ENCODE data around the gene PTDSS2. TPM values are rescaled to one million over a fixed set of nuclear protein-coding genes. Genes with fewer than 3 reads are reported as not detected.
A peak's percentile ranks its signal among the peaks of the same experiment; 100 is the strongest.

The PTDSS2 gene
- total and polyA plus RNA-seq, 4 donors, result 5.1 to 15.6 (median 10.2) TPM

- peak overlapping the region; percentile 42 to 70 for H3K27ac ChIP-seq (ENCODE audit: low read depth in 1 of 2, low read length in 2 of 2)
- 5% methylated on average over 91 of the region's 91 CpGs for WGBS
Measured at GRCh38 chr11:406796-407650, 43.1 kb upstream of the PTDSS2 start.

GRCh38 chr11:407651-408123, 42.4 kb upstream of the PTDSS2 start:
- Histone ChIP-seq H3K36me3 (ENCODE audit: control insufficient read depth in 4 of 4, insufficient read depth in 3 of 4, low read depth in 1 of 4, low read length in 3 of 4) (peaks cover 0 to 2% (median 0%) of the 10 kb centered on the region in 4 donors), H3K27me3 (ENCODE audit: control insufficient read depth in 4 of 4, insufficient read depth in 4 of 4, low read length in 3 of 4) (no peaks in the 10 kb centered on the region), H3K4me3 (ENCODE audit: low read depth in 1 of 3, low read length in 3 of 3) (no peak overlapping the region), H3K4me1 (ENCODE audit: control insufficient read depth in 4 of 4, insufficient read depth in 4 of 4, low read length in 3 of 4) (peaks cover 35 to 53% (median 43%) of the 10 kb centered on the region in 4 donors), H3K9me3 (ENCODE audit: control insufficient read depth in 4 of 4, low read length in 3 of 4) (no peaks in the 10 kb centered on the region), H3K27ac (ENCODE audit: low read depth in 1 of 2, low read length in 2 of 2) (peak overlapping the region; percentile 14 to 32), H3K9ac (ENCODE audit: low read depth in 1 of 2, low read length in 2 of 2) (no peak overlapping the region)
- WGBS, result 74% methylated on average over 28 of the region's 28 CpGs
- DNase-seq (ENCODE audit: low spot score), result no peak
- TF ChIP-seq HNF4G (IDR thresholded peaks at IDR 0.05) (no peak), YY1 (IDR thresholded peaks at IDR 0.05) (no peak), FOXA2 (IDR thresholded peaks at IDR 0.05) (no peak), HNF4A (conservative IDR thresholded peaks at IDR 0.05) (no peak), RAD21 (IDR thresholded peaks at IDR 0.05) (no peak), ZBTB33 (IDR thresholded peaks at IDR 0.05) (no peak), CTCF (IDR thresholded peaks at IDR 0.05; ENCODE audit: low read depth, low read length, missing input control) (no peak), SP1 (IDR thresholded peaks at IDR 0.05) (no peak), GABPA (IDR thresholded peaks at IDR 0.05 in 1 of 2, conservative IDR thresholded peaks at IDR 0.05 in 1 of 2) (no peak), ATF3 (IDR thresholded peaks at IDR 0.05) (no peak), RXRA (IDR thresholded peaks at IDR 0.05) (no peak), NR2F2 (IDR thresholded peaks at IDR 0.05) (no peak), TAF1 (conservative IDR thresholded peaks at IDR 0.05) (no peak), FOXA1 (IDR thresholded peaks at IDR 0.05) (no peak), MAX (IDR thresholded peaks at IDR 0.05) (no peak), JUND (IDR thresholded peaks at IDR 0.05) (no peak), EGR1 (IDR thresholded peaks at IDR 0.05; ENCODE audit: low read depth in 2 of 2) (no peak)

More at GRCh38 chr11:406796-407650, 43.1 kb upstream of the PTDSS2 start:
- Histone ChIP-seq H3K36me3 (ENCODE audit: control insufficient read depth in 4 of 4, insufficient read depth in 3 of 4, low read depth in 1 of 4, low read length in 3 of 4) (peaks cover 0 to 2% (median 0%) of the 10 kb centered on the region in 4 donors), H3K9me3 (ENCODE audit: control insufficient read depth in 4 of 4, low read length in 3 of 4) (no peaks in the 10 kb centered on the region), H3K4me3 (ENCODE audit: low read depth in 1 of 3, low read length in 3 of 3) (peak overlapping the region in 2 of 3 donors; percentile 74 to 80), H3K27me3 (ENCODE audit: control insufficient read depth in 4 of 4, insufficient read depth in 4 of 4, low read length in 3 of 4) (no peaks in the 10 kb centered on the region), H3K9ac (ENCODE audit: low read depth in 1 of 2, low read length in 2 of 2) (no peak overlapping the region), H3K4me1 (ENCODE audit: control insufficient read depth in 4 of 4, insufficient read depth in 4 of 4, low read length in 3 of 4) (peaks cover 35 to 52% (median 42%) of the 10 kb centered on the region in 4 donors)
- DNase-seq (ENCODE audit: low spot score), result peak; percentile 84
- TF ChIP-seq YY1 (IDR thresholded peaks at IDR 0.05) (no peak), RXRA (IDR thresholded peaks at IDR 0.05) (peak; percentile 7 to 20), GABPA (IDR thresholded peaks at IDR 0.05 in 1 of 2, conservative IDR thresholded peaks at IDR 0.05 in 1 of 2) (peak in 1 of 2 donors; percentile 60), SP1 (IDR thresholded peaks at IDR 0.05) (peak; percentile 55), RAD21 (IDR thresholded peaks at IDR 0.05) (peak; percentile 47 to 54)
